GM18868 (cell line): ENCODE data around the gene SCMH1.

Experiments used
- ATAC-seq: cut with Tn5 transposase; IDR thresholded peaks from one replicate; pipeline ENCODE4 v1.9.1; 2021; ENCODE audit warnings: mild to moderate bottlenecking, moderate library complexity; ENCODE audit not compliant: unreplicated experiment

Gene SCMH1

GRCh38 chr1:41241749-41242341 lies at the start of gene SCMH1:
Gene SCMH1, minus strand, starts transcription at chr1:41242306. Its CDS starts 56,173 bp downstream, at chr1:41186133.
- ATAC-seq: peak; percentile 34

- ATAC-seq: no peak
Measured at GRCh38 chr1:41291195-41291594, 49.1 kb upstream of the SCMH1 start.

- ATAC-seq: no peak
Measured at GRCh38 chr1:41289196-41289595, 47.1 kb upstream of the SCMH1 start.

GRCh38 chr1:41286992-41287391 lies 44.9 kb upstream of the SCMH1 start:
- ATAC-seq: no peak

GRCh38 chr1:41286486-41286885 lies 44.4 kb upstream of the SCMH1 start:
- ATAC-seq: no peak

- no peak for ATAC-seq
Measured at GRCh38 chr1:41285818-41286217, 43.7 kb upstream of the SCMH1 start.

GRCh38 chr1:41284121-41284520 lies 42.0 kb upstream of the SCMH1 start:
- ATAC-seq: no peak

GRCh38 chr1:41282679-41283317 lies 40.7 kb upstream of the SCMH1 start:
- ATAC-seq: no peak

- no peak for ATAC-seq
Measured at GRCh38 chr1:41281334-41281733, 39.2 kb upstream of the SCMH1 start.

- no peak for ATAC-seq
Measured at GRCh38 chr1:41280202-41281032, 38.3 kb upstream of the SCMH1 start.

GRCh38 chr1:41278076-41278475 lies 36.0 kb upstream of the SCMH1 start:
- ATAC-seq: no peak

- ATAC-seq: no peak
Measured at GRCh38 chr1:41277371-41277975, 35.4 kb upstream of the SCMH1 start.

- ATAC-seq: no peak
Measured at GRCh38 chr1:41275831-41276230, 33.7 kb upstream of the SCMH1 start.

- ATAC-seq: no peak
Measured at GRCh38 chr1:41274752-41275545, 32.8 kb upstream of the SCMH1 start.

- no peak for ATAC-seq
Measured at GRCh38 chr1:41272601-41273000, 30.5 kb upstream of the SCMH1 start.

GRCh38 chr1:41268154-41268770 lies 26.2 kb upstream of the SCMH1 start:
- no peak for ATAC-seq

GRCh38 chr1:41261926-41262618 lies 20.0 kb upstream of the SCMH1 start:
- ATAC-seq: no peak

- ATAC-seq: no peak
Measured at GRCh38 chr1:41260768-41261167, 18.7 kb upstream of the SCMH1 start.

- no peak for ATAC-seq
Measured at GRCh38 chr1:41259221-41259620, 17.1 kb upstream of the SCMH1 start.

GRCh38 chr1:41255978-41256377 lies 13.9 kb upstream of the SCMH1 start:
- ATAC-seq: no peak
